ENCODE measurements around the gene RSU1. TPM values are rescaled to one million over a fixed set of nuclear protein-coding genes. Genes with fewer than 3 reads are reported as not detected.

Gene RSU1
- total RNA-seq, 4 donors from 2014 or later: 40.5 to 95.4 (median 65.2) TPM

GRCh38 chr10:16559236-16559773 lies 257.9 kb downstream of the RSU1 start:
- no peak for DNase-seq
- TF ChIP-seq CTCF (IDR thresholded peaks at IDR 0.05): no peak
- TF ChIP-seq POLR2A (IDR thresholded peaks at IDR 0.05): no peak
- no peaks in the 10 kb centered on the region for H3K4me1 ChIP-seq
- H3K27ac ChIP-seq: no peak overlapping the region
- no peak overlapping the region for H3K4me3 ChIP-seq
- no peaks in the 10 kb centered on the region for H3K9me3 ChIP-seq
- no peaks in the 10 kb centered on the region for H3K36me3 ChIP-seq
- intact Hi-C loops (cut with DNase I; ENCODE audit: low total_unique reads): no loop called here
- no peaks in the 10 kb centered on the region for H3K27me3 ChIP-seq

DNA sequence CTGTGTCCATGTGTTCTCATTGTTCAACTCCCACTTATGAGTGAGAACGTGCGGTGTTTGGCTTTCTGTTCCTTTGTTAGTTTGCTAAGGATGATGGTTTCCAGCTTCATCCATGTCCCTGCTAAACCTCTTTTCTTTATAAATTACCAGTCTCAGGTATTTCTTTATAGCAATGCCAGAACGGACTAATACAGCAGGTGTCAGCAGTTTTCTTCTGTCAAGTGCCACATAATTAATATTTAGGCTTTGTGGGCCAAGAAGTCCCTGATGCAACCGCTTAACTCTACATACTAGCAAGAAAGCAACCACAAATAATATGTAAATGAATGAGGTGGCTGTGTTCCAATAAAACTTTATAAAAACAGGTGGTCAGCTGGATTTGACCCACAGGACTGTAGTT lies 269.3 kb downstream of the RSU1 start:
- Histone ChIP-seq H3K4me1 (no peaks in the 10 kb centered on the region), H3K4me3 (no peak overlapping the region), H3K9me3 (no peaks in the 10 kb centered on the region), H3K36me3 (no peaks in the 10 kb centered on the region), H3K27me3 (no peaks in the 10 kb centered on the region), H3K27ac (no peak overlapping the region)
- TF ChIP-seq POLR2A (IDR thresholded peaks at IDR 0.05) (no peak), CTCF (IDR thresholded peaks at IDR 0.05) (no peak)
- DNase-seq: no peak
- intact Hi-C loops (cut with DNase I; ENCODE audit: low total_unique reads): no loop called here

DNA sequence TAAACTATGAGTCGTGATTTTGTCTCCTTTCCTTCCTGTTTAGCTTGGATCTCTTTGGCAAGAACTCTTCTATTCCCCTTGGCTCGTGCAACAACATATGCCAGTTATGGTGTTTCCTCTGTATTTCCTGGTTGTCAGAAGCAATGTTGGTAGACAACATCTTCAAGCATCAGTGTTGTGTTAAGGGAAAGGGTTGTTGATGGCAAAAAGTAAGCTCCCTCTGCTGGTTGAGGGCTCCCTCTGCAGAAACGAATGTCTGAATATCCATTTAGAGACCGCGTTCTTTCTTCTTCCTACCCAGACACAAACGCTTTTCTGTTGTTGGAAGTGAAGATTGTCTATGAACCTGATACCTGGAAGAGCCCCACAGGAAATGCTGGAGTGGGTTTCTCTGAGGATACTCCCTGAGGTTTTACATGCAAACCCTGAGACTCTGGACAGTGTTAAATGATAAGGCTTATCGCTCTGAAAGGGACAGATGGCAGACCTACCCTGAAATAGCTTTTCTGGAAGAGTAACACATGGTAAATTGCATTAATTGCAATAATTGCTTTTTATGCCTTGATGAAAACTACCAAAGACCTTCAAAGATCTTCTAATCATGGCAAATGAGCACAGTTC lies 272.0 kb downstream of the RSU1 start:
- TF ChIP-seq POLR2A (IDR thresholded peaks at IDR 0.05) (no peak), CTCF (IDR thresholded peaks at IDR 0.05) (peak in 2 of 4 experiments; percentile 11 to 18)
- Histone ChIP-seq H3K4me1 (no peaks in the 10 kb centered on the region), H3K4me3 (no peak overlapping the region), H3K9me3 (no peaks in the 10 kb centered on the region), H3K36me3 (no peaks in the 10 kb centered on the region), H3K27ac (no peak overlapping the region), H3K27me3 (no peaks in the 10 kb centered on the region)
- no peak for DNase-seq
- intact Hi-C loops (cut with DNase I; ENCODE audit: low total_unique reads): no loop called here

GRCh38 chr10:16544591-16544990 lies 272.6 kb downstream of the RSU1 start:
- Histone ChIP-seq H3K27me3 (no peaks in the 10 kb centered on the region), H3K36me3 (no peaks in the 10 kb centered on the region), H3K27ac (no peak overlapping the region), H3K4me3 (no peak overlapping the region), H3K9me3 (no peaks in the 10 kb centered on the region), H3K4me1 (no peaks in the 10 kb centered on the region)
- no peak for DNase-seq
- no peak for TF ChIP-seq POLR2A (IDR thresholded peaks at IDR 0.05)
- no peak for TF ChIP-seq CTCF (IDR thresholded peaks at IDR 0.05)
- intact Hi-C loops (cut with DNase I; ENCODE audit: low total_unique reads): no loop called here

GRCh38 chr10:16544099-16544498 lies 273.1 kb downstream of the RSU1 start:
- no peak for DNase-seq
- H3K27me3 ChIP-seq: no peaks in the 10 kb centered on the region
- no peak overlapping the region for H3K27ac ChIP-seq
- H3K36me3 ChIP-seq: no peaks in the 10 kb centered on the region
- H3K4me1 ChIP-seq: no peaks in the 10 kb centered on the region
- intact Hi-C loops (cut with DNase I; ENCODE audit: low total_unique reads): no loop called here
- H3K9me3 ChIP-seq: no peaks in the 10 kb centered on the region
- TF ChIP-seq POLR2A (IDR thresholded peaks at IDR 0.05): no peak
- TF ChIP-seq CTCF (IDR thresholded peaks at IDR 0.05): no peak
- H3K4me3 ChIP-seq: no peak overlapping the region

Small RNA genes within 50 kb of the gene (small RNA-seq; reads per million reads assigned to genes)
- gene RF02271: not detected

Data from uterus (tissue), 4 donors.